Peyer's patch (tissue), 4 donors: ENCODE results near the gene NEDD4L.

Source experiments
- POLR2A ChIP-seq, 2 donors: fragments of 450-650 bp; IDR thresholded peaks; one replicate each; pipeline ENCODE4 v1.5.1; 2017; ENCODE audit warnings: antibody characterized with exemption in 2 of 2, mild to moderate bottlenecking in 2 of 2, moderate library complexity in 2 of 2
- TF ChIP-seq, protein P1 (sequence below), 6 experiments: fragments of 450-650 bp in 4 of 6; fragments of 200-600 bp in 2 of 6; sonication (generic) in 1 of 6; IDR thresholded peaks; one replicate each; pipeline ENCODE4 v1.5.1; 2017 to 2019; ENCODE audit warnings: antibody characterized with exemption in 6 of 6, mild to moderate bottlenecking in 3 of 6, moderate library complexity in 1 of 6

- TF ChIP-seq, protein P1, sequence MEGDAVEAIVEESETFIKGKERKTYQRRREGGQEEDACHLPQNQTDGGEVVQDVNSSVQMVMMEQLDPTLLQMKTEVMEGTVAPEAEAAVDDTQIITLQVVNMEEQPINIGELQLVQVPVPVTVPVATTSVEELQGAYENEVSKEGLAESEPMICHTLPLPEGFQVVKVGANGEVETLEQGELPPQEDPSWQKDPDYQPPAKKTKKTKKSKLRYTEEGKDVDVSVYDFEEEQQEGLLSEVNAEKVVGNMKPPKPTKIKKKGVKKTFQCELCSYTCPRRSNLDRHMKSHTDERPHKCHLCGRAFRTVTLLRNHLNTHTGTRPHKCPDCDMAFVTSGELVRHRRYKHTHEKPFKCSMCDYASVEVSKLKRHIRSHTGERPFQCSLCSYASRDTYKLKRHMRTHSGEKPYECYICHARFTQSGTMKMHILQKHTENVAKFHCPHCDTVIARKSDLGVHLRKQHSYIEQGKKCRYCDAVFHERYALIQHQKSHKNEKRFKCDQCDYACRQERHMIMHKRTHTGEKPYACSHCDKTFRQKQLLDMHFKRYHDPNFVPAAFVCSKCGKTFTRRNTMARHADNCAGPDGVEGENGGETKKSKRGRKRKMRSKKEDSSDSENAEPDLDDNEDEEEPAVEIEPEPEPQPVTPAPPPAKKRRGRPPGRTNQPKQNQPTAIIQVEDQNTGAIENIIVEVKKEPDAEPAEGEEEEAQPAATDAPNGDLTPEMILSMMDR (IDR thresholded peaks at IDR 0.05): no peak
- TF ChIP-seq POLR2A (IDR thresholded peaks at IDR 0.05): no peak
Observed at GRCh38 chr18:58290116-58290695, 246.2 kb downstream of the NEDD4L start.
